ENCODE data around the gene CBFA2T3.

The CBFA2T3 gene

DNA sequence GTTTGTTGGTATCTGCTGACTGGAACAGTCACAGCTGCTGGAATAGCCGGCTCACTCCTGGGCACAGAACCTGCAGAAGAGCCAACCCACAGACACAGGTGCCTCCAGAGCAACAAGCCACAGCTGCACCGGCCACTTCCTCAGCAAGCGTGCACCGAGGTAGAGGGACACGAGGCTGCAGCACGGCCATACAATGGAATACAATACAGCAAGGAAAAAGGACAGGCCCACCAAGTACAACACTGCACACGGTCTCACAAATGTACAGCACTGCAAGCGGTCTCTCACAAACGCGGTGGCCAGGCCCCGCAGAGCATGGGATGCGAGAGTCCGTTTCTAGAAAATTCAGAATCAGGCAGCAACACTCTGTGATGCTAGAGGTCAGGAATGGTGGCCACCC is 63.1 kb downstream of the CBFA2T3 start:
- no peak for TF ChIP-seq GABPA (IDR thresholded peaks at IDR 0.05; ENCODE audit: low read depth)
- no peak for TF ChIP-seq SPI1 (IDR thresholded peaks at IDR 0.05; ENCODE audit: borderline replicate concordance, low read depth)
- TF ChIP-seq POLR2AphosphoS5 (IDR thresholded peaks at IDR 0.05; ENCODE audit: low read depth), result no peak
- TF ChIP-seq, protein P1, sequence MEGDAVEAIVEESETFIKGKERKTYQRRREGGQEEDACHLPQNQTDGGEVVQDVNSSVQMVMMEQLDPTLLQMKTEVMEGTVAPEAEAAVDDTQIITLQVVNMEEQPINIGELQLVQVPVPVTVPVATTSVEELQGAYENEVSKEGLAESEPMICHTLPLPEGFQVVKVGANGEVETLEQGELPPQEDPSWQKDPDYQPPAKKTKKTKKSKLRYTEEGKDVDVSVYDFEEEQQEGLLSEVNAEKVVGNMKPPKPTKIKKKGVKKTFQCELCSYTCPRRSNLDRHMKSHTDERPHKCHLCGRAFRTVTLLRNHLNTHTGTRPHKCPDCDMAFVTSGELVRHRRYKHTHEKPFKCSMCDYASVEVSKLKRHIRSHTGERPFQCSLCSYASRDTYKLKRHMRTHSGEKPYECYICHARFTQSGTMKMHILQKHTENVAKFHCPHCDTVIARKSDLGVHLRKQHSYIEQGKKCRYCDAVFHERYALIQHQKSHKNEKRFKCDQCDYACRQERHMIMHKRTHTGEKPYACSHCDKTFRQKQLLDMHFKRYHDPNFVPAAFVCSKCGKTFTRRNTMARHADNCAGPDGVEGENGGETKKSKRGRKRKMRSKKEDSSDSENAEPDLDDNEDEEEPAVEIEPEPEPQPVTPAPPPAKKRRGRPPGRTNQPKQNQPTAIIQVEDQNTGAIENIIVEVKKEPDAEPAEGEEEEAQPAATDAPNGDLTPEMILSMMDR (IDR thresholded peaks at IDR 0.05; ENCODE audit: insufficient read depth, low read length), result no peak
- TF ChIP-seq, protein P2, sequence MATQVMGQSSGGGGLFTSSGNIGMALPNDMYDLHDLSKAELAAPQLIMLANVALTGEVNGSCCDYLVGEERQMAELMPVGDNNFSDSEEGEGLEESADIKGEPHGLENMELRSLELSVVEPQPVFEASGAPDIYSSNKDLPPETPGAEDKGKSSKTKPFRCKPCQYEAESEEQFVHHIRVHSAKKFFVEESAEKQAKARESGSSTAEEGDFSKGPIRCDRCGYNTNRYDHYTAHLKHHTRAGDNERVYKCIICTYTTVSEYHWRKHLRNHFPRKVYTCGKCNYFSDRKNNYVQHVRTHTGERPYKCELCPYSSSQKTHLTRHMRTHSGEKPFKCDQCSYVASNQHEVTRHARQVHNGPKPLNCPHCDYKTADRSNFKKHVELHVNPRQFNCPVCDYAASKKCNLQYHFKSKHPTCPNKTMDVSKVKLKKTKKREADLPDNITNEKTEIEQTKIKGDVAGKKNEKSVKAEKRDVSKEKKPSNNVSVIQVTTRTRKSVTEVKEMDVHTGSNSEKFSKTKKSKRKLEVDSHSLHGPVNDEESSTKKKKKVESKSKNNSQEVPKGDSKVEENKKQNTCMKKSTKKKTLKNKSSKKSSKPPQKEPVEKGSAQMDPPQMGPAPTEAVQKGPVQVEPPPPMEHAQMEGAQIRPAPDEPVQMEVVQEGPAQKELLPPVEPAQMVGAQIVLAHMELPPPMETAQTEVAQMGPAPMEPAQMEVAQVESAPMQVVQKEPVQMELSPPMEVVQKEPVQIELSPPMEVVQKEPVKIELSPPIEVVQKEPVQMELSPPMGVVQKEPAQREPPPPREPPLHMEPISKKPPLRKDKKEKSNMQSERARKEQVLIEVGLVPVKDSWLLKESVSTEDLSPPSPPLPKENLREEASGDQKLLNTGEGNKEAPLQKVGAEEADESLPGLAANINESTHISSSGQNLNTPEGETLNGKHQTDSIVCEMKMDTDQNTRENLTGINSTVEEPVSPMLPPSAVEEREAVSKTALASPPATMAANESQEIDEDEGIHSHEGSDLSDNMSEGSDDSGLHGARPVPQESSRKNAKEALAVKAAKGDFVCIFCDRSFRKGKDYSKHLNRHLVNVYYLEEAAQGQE (IDR thresholded peaks at IDR 0.05; ENCODE audit: insufficient replicate concordance, low read depth), result no peak
- Histone ChIP-seq H3K27me3 (ENCODE audit: insufficient read depth, poor library complexity, severe bottlenecking) (no peaks in the 10 kb centered on the region), H3K4me3 (replicated peaks; ENCODE audit: insufficient read depth, low read length) (no peak overlapping the region), H3K27ac (replicated peaks) (no peak overlapping the region)
- DNase-seq (ENCODE audit: low read depth in 1 of 2, low spot score in 1 of 2), result no peak

DNA sequence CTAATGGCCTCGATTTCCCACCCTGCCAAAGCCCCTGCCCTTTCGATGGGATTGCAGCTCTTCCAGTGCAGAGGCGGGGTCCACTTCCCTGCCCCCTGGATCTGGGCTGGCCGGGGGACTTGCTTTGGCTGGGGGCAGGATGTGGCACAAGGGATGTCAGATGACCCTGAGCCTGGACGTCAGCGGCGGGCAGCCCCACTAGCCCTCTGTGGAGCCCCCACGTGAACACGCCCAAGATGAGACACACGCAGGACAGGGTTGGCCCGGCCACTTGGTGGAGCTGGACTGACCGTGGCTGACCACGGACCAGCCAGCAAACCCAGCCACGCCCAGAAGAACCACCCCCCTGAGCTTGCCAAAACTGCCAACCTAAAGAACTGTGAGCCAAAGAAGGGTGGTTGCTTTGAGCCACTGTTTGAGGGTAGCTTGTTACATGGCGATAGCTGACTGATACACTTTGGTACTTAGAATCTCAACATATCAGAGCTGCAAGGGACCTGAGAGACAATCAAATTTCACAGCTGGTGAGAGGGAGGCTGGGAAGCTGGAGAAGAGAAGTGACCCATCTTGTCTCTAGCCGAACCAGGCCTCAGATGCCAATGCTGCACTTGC is 63.9 kb downstream of the CBFA2T3 start:
- Histone ChIP-seq H3K27ac (replicated peaks) (no peak overlapping the region), H3K4me3 (replicated peaks; ENCODE audit: insufficient read depth, low read length) (no peak overlapping the region), H3K27me3 (ENCODE audit: insufficient read depth, poor library complexity, severe bottlenecking) (no peaks in the 10 kb centered on the region)
- TF ChIP-seq, protein P1 (IDR thresholded peaks at IDR 0.05; ENCODE audit: insufficient read depth, low read length), result no peak
- TF ChIP-seq GABPA (IDR thresholded peaks at IDR 0.05; ENCODE audit: low read depth), result no peak
- TF ChIP-seq SPI1 (IDR thresholded peaks at IDR 0.05; ENCODE audit: borderline replicate concordance, low read depth), result no peak
- TF ChIP-seq, protein P2 (IDR thresholded peaks at IDR 0.05; ENCODE audit: insufficient replicate concordance, low read depth), result no peak
- no peak for TF ChIP-seq POLR2AphosphoS5 (IDR thresholded peaks at IDR 0.05; ENCODE audit: low read depth)
- DNase-seq (ENCODE audit: low read depth in 1 of 2, low spot score in 1 of 2), result no peak

DNA sequence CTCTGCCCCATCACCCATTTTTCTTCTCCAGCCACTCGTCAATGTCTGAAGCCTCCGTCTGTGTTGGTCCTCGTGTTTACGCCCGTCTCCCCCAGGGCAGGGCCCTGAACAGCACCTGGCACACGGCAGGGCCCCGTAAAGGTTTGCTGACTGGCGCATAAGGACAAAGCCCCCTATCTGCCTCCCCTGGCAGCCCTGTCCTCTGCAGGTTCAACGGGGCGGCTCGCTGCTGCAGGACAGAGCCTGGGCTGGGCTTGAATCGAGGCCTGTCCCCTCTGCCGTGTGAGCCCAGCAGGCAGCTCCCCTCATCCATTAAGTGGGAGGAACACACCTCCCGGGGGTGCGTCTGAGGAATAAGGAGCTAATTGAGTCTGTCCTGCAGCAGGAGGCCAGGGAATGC is 64.5 kb downstream of the CBFA2T3 start:
- H3K4me3 ChIP-seq (replicated peaks; ENCODE audit: insufficient read depth, low read length), result no peak overlapping the region
- H3K27ac ChIP-seq (replicated peaks), result no peak overlapping the region
- TF ChIP-seq, protein P1 (IDR thresholded peaks at IDR 0.05; ENCODE audit: insufficient read depth, low read length), result no peak
- TF ChIP-seq GABPA (IDR thresholded peaks at IDR 0.05; ENCODE audit: low read depth) (no peak), POLR2AphosphoS5 (IDR thresholded peaks at IDR 0.05; ENCODE audit: low read depth) (no peak), SPI1 (IDR thresholded peaks at IDR 0.05; ENCODE audit: borderline replicate concordance, low read depth) (no peak)
- TF ChIP-seq, protein P2 (IDR thresholded peaks at IDR 0.05; ENCODE audit: insufficient replicate concordance, low read depth), result no peak
- DNase-seq (ENCODE audit: low read depth in 1 of 2, low spot score in 1 of 2), result no peak
- no peaks in the 10 kb centered on the region for H3K27me3 ChIP-seq (ENCODE audit: insufficient read depth, poor library complexity, severe bottlenecking)

Measured in HL-60 (cell line).